ENCODE results near the gene RAB2B.
A peak's percentile ranks its signal among the peaks of the same experiment; 100 is the strongest.
"Not testable (repeated sequence)": the region's sequence is repeated elsewhere in the genome, so short reads cannot be mapped to it uniquely, and the experiment has no call there.

RAB2B gene

DNA sequence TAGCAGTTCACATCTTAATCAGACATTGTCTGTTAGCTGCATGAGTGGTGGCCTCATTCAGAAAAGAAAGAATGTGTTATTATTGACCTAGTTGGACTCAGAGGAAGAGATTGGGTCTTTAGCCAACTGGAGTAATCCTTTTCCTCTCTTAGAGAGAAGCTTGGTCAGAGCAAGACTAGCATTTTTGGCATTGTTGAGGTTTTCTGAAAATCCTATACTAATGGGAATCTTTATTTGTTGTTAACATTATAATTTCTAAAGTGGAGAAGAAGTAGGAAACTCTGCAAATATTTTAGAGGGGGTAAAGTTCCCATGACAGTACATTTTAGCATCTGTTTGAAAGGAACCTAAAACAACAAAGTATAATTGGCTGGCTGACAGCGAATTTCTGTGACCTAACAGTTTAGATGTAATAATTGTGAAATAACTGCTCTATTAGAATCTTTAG lies 9.9 kb upstream of the RAB2B start:
- no peak for DNase-seq

DNA sequence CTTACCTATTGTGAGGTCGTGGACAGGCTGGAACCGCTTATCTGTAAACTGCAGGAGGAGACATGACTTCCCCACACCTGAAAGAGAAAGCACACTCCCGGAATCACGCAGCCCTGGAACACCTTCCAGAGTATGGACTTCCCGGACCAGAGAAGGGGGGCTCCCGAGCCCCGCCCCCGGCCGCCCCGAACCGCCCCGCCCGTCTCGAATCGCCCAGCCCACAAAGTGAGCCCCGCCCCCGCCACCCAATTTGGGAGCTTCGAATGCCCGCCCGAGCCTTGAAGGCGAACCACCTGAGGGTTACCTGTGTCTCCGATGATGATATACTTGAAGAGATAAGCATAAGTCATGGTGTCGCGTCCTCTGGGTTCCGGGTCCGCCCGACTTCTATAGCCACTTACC lies 235 bp downstream of the RAB2B start:
- peak in 1 of 2 experiments; percentile 46 for DNase-seq

DNA sequence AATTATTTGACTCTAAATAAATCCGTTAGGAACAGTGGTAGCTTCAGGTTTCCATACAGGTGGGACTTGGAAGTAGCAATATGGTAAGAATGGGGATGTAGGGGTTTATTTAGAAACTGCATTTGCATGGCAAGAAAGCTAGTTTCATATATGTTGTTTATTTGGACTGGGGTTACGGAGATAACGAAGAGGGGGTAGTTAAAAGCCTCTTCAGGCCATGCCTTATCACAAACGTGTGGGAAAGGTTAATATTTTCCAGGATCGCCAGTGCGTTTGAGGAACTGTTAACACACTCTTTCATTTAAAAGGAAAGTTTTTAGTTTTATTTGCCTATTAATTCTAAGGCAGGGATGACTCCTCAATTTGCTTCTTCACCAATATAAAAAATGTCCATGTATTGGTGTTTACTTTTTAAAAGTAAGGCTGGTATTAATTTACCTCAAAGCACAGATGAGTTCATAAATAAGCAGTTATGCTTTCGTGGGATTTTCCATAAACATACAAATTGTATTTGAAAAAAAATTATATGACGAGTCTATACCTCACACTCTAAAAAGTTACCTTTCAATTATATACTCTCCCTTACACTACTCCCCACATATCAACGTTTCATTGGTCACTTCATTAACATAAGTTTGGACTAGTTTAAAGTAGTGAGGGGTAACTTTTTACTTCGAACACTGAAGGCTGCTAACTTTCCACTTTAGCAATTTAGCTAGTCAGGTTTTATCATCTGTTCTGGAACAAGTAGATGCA lies 814 bp downstream of the RAB2B start:
- no peak for DNase-seq

DNA sequence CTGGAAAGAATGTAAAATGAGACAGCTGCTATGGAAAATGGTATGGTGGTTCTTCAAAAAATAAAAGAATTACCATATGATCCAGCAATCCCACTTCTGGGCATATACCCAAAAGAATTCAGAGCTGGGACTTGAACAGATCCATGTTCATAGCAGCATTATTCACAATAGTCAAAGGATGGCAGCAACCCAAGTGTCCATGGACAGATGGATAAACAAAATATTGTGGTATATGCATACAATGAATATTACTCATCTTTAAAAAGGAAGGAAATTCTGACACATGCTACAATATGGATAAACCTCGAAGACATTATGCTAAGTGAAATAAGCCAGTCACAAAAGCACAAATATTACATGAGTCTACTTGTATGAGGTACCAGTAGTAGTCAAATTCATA lies 9.1 kb downstream of the RAB2B start:
- DNase-seq: no peak

DNA sequence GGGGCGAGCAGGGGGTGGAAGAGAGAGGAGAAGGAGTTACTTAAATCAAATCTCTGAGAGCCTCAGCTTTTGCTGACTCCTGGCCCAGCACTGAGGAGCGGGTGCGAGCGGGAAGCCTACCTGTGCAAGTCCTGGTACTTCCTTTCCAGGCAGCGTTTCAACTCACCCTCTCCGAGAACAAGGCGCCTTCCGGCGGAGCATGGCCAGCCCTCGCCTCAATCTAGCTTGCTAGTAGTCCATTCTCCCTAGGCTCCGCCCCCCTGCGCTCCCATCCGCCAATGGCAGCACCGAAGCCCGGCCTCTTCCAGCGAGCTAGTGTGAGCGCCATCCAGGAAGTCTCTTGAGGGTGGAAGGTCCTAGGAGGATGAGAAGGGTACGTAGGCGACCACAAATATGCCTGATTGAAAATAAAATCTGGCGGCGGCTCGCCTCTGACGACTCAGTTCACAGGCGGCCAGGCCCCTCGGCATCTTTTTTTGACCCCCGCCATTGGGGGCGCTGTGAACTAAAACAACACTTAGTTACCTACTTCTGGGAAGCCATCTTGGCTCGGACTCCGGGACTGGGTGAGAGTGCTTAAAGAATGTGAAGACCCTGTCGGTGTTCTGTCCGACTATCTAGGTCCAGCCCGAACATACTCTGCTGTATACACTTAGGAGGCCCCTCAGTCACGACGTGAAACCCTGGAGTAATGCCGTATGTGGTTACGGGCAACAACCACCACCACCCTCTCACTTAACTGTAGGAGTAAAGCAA lies 20.7 kb downstream of the RAB2B start, which contains the start of gene CHD8:
CHD8 (minus strand) TSS at position 212 of the 756 bp plus-strand sequence. CDS start 24,480 bp downstream, outside the sequence.
- peak; percentile 98 to 99 for DNase-seq

DNA sequence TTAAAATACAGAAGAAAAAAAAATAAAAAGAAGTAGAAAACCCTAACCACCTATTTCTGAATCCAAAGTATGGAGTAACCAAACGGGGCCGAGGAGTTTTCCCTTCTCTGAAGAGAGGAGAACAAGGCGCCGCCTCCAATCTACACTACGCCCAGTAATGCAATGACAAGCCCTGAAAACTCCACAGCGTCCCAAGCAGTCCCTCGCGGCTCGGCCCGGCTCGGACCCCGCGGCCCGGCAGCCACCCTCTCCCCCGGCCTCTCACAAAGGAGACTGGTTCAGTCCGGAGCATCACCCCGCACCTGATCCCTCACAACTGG lies 21.2 kb downstream of the RAB2B start:
- DNase-seq: peak; percentile 9 to 34

DNA sequence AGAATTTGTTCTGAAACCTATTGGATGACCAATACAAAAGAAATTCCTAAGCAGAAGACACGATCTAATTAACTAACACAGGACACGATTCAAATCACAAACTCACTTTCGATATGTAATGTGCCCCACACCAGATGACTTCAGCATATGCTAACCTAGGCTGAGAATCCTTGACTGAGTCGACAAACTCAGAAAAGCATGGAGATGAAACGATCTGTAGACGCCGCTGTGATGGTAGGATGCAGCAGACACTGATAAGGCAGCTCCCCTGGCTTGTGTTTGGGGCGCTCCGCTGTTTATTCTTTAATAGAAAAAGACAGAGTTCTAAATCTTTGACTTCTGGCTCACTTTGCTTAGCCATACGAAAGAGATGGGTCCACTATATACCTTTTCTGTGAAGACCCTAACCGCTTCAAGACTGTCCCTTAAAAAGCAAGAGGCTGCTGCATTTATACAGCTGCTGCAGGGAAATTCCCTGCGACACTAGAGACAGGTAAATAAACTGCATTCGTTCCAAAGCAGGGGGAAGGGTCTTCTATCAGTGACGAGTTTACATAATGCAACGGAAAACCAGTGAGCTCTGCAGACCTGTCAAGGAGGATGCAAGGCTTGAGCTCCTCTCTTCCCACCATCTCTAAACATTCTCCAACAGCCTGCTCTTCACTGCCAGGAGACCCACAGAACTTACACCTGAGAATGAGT lies 21.8 kb downstream of the RAB2B start:
- peak in 1 of 2 experiments; percentile 2 for DNase-seq

DNA sequence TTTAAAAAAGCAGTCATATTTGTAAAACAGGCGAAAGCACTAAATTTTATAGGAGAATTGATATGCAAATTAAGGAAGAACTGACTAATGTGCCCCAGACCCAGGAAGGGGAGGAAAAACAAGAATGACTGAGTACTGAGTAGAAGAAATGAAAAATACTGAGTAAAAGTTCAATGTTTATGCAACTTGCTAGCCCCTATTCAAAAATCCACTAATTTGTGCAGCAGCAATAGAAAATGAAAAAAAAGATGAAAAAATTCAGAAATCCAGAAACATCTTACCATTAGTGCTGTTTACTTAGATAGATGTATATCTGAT lies 26.9 kb downstream of the RAB2B start:
- DNase-seq: no peak

DNA sequence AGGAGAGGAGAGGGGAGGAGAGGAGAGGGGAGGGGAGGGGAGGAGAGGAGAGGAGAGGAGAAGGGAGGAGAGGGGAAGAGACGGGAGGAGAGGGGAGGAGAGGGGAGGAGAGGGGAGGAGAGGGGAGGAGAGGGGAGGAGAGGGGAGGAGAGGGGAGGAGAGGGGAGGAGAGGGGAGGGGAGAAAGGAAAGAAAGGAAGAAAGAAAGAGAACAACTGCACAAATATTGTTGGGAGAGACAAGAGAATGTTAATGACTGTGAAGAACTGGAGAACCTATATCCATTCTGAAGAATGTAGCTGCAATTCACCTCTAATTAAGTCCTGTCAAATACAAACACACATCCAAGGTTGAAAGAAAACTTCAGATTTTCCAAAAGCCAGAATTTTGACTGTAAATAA lies 34.1 kb downstream of the RAB2B start:
- DNase-seq: not testable (repeated sequence)

DNA sequence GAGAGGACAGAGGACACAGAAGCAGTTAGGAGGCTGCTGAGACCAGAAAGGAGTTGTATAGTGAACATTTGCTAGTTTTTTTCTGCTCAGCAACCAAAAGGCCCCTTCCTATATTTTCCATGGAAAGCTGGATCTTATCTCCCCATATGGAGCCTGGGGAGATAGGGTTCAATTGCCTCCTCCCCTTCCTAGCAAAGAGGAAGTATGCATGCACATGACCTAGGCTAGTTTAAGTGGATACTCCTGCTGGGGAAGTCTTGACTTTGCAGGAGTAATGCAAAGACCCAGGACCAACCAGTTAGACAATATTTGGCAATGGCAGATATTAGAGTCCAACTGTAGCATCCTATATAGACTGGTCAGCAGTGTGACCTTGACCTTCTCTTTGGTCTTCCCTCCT lies 35.9 kb downstream of the RAB2B start:
- DNase-seq: peak; percentile 49 to 57

DNA sequence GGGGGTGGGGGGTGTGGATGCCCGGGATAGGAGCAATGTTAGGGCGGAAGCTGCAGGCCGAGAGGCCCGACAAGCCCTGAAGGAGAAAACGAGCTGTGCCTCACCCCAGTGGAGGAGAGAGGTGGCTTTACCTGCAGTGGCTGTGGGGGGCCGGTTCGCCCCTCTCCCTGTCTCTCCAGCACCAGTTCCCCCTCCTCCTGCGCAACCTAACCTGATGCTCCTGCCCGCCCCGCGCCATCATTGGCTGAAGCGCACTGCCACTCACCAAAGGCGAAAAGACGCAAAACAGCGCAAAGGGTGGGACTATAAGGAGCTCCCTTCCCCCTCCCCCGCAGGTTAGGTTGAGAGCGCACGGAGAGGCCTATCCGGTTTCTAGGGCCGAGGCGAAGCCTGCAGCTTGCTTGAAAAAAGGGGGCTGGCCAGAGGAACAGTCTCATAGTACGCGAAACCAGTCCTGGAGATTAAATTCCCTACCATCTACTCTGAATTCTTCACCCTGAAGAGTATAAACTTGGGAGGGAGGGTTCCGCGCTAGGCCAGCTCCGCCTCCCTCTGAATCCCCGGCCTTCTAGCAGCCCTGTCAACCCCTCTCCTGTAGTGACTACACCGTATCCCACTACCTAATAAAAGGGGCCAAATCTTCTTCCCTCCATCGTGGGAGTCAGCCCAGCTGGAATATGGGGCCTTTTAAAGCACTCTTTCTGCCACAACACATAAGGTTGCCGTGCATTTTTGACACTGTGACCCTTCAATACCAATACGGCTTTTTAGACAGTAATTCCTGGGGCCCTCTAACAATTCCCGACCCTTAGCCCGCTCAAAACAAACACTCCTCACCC lies 39.5 kb downstream of the RAB2B start:
- peak; percentile 88 to 92 for DNase-seq

DNA sequence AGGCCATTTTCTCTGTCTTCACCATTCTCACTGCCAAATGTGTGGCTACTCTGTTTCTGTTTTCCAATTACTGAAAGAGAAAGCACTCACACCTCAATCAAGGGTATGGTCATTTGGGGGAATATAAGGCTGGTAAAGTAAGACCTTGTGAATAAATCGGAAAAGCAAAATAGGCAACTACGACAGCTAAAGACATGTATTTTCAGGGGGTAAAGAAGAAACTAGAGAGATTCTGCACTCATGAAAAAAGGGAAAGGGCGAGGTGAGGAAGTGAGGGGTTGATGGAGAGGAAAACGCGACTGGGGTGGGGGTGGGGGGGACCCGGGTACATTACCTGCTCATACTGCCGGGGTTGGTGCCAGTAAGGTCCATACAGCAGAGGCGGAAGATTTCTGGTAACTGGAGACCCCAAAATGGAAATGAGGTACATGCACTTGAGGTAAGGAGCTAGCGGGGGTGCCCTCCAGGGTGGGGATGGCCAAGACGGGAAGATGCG lies 40.1 kb downstream of the RAB2B start:
- no peak for DNase-seq

DNA sequence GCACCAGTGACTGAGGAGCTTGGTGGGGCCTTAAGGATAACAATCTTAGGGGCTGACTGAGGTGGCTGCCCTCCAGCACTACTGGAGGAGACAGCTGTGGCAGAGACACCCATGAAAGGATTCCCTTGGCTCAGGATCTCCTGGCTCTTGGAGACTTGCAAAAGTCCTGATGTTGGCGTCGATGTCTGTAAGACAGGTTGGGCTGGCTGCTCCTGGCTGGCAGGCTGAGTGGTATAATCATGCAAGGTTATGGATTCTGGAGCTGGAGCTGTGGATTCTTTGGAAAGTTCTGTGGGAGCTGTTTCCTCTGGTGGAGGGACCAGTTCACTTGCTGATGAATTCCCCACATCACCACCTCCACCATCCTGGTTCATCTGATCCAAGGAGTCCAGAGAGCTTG lies 45.6 kb downstream of the RAB2B start:
- DNase-seq: no peak

DNA sequence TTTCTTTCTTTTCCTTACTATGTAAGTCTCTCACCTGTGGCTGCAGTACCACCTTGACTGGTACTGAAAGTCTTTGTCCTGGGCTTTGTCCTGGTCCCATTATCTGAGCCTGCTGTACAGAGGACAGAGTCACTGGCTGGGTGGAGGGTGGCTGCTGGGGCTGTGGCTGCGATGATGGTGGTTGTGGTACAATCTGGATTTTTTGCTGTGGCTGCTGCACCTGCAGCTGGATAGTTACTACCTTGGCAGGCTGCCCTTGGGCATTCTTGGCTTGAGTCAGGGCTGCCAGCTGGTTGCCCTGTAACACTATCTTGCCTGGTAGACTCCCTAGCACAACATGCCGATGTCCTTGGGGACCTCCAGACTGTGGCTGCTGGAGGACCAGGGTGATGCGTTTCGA lies 47.8 kb downstream of the RAB2B start:
- DNase-seq: no peak

DNA sequence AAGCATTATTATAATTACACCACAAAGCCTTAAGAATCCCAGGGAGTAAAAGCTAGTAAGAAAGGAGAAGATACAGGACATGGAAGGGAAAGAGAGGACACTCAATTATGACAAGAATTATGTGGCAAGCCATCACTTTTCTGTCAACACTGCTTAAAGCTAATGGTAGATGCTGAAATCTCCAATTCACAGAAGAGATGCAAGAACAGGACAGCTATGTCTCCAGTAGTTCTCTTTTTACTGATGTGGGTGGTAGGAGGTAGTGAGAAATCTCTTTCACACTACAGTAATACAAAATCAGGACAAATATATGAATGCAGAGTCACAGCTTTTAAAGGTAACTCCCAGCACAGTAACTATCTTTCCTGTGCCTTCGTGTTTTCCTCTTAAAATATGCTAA lies 50.1 kb downstream of the RAB2B start:
- DNase-seq: no peak

DNA sequence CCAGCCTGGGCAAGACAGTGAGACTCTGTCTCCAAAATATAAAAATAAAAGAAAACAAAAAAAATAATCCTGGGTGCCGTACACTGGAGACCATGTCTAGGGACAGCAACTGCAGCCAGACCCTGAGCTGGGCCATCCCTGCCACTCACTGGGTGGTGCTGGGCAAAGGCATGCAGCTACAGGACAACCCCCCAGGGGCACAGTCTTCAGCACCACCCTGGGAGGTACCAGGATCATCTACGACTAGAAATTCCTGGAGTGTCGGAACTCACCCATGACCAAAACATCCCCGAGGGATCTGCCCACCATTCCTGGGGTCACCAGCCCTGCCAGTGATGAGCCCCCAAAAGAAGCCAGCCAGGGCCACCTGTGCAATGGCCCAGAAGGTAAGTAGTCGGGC lies 57.2 kb downstream of the RAB2B start:
- DNase-seq: no peak

DNA sequence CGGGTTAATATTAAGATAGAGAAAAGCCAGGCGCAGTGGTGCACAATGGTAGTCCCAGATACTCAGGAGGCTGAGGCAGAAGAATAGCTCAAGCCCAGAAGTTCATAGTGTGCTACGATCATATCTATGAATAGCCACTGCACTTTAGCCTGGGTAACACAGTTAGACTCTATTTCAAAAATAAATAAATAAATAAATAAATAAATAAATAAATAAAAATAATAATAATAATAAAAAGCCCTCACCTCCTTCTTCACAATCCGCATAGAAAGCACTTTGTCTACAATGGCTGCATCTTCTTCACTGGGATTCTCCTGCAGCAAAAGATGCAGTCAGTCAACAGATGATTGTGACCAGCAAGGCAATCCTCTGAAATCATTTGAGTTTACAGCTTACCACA lies 61.4 kb downstream of the RAB2B start:
- no peak for DNase-seq

DNA sequence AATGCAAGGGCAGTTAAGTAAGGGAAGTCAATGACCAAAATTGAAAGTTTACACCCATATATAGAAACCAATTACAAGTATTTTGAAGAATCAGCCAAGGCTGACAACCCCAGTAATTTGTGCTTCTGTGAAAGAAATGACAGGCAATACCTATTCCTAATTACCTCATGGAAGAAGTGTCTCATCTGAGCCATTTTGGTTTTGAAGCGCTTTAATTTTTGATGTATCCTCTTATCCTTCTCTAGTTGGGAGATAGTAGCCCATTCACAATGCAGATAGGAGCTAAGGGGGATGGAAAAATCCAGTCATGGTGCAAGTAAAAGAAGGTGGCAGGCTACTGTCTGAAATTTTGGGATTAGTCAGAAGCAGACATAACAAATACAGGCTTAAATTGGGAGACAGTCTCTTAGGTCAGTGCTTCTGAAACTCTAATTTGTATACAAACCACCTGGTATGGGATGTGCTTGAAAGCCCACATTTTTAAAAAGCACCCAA lies 62.6 kb downstream of the RAB2B start:
- DNase-seq: no peak

All from AML-193 (cell line).